ENCODE results near the gene SERINC5.

GRCh38 chr5:80283360-80283759, 27.5 kb upstream of the SERINC5 start:
- TF ChIP-seq POU6F1 (CRISPR knock-in tag; IDR thresholded peaks at IDR 0.05; ENCODE audit: borderline replicate concordance, low read depth) = no peak
- TF ChIP-seq TCF4 (CRISPR knock-in tag; IDR thresholded peaks at IDR 0.05; ENCODE audit: borderline replicate concordance) = no peak
- TF ChIP-seq CSDC2 (CRISPR knock-in tag; IDR thresholded peaks at IDR 0.05) = no peak
- no peak for TF ChIP-seq BACH2 (CRISPR knock-in tag; IDR thresholded peaks at IDR 0.05; ENCODE audit: borderline replicate concordance)
- no peak for TF ChIP-seq ARNTL (CRISPR knock-in tag; IDR thresholded peaks at IDR 0.05; ENCODE audit: borderline replicate concordance, low read depth)
- TF ChIP-seq CSRNP3 (CRISPR knock-in tag; IDR thresholded peaks at IDR 0.05) = no peak
- no peak for TF ChIP-seq TSHZ2 (CRISPR knock-in tag; IDR thresholded peaks at IDR 0.05)
- no peak for TF ChIP-seq CREB5 (CRISPR knock-in tag; IDR thresholded peaks at IDR 0.05; ENCODE audit: low read depth)
- no peak for TF ChIP-seq ZFP3 (CRISPR knock-in tag; IDR thresholded peaks at IDR 0.05)

Measured in SK-N-SH treated with all-trans-retinoic acid at 6 μM for 48 hours (cell line).